Central memory CD4-positive, alpha-beta T cell (primary cell): ENCODE data around the gene FAM177B.

Source experiments
- DNase-seq: peaks from one replicate; pipeline ENCODE4 v3.0.0; 2022
- total RNA-seq, 3 experiments: gene quantifications; one replicate each; lab custom pipeline; 2026; lab: John Stamatoyannopoulos, UW

FAM177B gene
- 0 to 0.33 (median 0.14) reads per million in 3 experiments for total RNA-seq

DNA sequence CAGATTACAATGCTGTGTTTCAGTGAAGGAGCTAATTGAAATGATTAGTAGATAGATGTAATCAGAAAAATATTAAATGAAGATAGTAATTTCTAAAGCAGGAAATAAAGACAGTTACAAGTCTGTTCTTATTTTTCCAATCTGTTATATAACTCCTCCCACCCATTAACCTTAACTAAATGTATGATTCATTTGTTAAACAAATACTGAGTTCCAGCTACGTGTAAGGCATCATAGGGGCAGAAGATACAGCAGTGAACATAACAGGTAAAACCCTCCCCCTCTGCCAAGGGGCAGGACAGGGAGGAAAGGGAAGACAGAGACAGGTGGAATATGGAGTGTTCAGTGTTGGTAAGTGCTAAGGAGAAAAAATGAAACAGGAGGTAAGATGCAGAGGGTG is at the start of gene FAM177B:
Gene FAM177B, plus strand, starts transcription at position 231 of the 400 bp plus-strand sequence. CDS start 9,344 bp downstream, outside the sequence.
- DNase-seq = no peak

DNA sequence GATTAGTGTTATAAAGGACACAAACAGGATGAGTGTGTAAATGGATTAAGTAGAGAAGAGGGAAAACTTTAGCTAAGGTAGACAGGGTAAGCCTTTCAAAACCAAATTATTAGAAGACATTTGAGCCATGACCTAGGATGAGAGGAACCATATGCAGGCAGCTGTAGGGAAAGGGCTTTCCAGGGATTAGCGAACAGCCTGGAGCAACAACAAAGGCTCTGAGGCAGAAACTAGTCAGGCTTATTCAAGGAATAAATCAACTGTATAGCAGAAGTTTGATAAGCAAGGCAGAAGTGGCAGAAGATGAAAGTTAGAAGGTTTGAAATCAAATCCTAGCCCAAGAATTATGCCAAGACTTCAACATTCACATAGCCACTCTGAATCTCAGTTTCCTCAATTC is 46.0 kb upstream of the FAM177B start:
- DNase-seq = no peak

DNA sequence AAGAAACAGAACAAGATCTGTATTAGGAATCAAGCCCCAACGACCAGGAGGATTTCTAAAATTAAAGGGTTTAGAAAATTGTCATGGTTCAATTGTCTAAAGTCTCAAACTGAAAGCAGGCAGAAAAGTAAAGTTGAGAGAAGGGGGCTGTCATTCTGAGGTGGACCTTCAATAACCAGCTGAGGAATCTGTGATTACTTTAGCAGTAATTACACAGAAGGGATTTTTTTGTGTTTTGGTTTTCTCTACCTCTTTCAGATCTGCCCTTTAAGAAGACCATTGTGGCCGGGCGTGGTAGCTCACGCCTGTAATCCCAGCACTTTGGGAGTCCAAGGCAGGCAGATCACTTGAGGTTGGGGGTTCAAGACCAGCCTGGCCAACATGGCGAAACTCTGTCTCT is 42.1 kb upstream of the FAM177B start:
- DNase-seq = no peak

DNA sequence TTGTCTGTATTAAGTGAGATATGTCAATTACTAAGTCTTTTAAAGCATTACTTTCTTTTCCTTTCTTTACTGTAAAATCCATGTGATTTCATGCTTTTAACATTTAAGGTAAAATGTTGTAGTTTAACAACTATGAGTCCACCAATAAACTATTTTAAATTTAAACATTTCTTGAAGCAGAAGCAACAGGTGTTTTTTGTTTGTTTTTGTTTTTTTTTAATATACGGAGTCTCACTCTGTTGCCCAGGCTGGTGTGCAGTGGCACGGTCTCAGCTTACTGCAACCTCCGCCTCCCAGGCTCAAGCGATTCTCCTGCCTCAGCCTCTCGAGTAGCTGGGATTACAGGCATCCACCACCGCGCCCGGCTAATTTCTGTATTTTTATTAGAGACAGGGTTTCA is 40.3 kb upstream of the FAM177B start:
- DNase-seq = no peak

DNA sequence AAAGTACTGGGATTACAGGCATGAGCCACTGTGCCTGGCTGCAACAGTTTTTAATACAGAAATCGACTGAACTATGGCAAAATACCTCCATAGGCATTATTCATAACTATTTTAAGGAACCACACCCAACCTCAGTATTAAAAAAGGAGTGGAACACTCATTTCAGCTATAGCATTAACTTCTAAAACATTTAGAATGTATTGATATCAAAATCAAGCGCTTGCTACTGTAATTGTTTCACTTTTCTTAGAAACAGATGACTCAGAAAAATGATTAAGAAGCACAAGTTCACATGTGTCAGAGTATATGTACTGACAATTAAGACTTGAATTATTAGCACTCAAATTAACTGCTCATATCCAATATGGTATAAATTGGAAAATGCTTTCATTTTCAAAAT is 39.8 kb upstream of the FAM177B start:
- no peak for DNase-seq

DNA sequence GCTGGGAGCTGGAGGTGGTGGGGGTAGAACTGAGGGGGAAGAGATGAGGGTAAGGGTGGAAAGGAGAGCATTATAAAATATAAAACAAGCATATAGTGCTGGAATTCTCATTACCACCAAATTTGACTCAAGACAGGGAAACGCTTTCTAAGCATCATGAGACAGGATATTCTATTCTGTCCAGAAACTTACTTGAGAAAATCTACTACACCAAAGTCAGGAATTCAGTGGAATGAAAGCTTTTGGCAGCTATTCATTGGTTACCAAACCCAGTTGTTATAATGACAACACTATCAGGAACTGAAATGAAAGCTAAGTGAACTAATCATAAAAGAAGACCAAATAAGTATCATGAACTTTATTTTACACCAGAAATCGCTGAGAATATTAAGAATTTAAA is 39.2 kb upstream of the FAM177B start:
- no peak for DNase-seq

DNA sequence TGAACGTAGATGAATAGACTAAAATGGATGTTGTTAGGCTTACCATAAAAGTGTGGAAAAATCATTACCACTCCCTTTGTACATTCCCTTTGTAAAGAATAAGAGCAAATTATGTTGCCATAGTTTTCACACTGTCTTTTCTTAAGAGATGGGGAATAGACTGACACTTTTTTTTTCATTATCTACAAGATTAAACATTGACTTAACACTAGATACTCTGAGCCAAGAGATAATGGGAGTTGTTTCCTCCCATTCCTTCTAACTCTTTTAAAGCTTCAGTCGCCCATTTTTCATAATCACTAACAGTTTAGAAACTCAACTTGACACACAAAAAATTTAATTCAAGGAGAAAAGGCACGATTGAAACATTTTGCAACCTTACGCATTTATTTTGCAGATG is 34.8 kb upstream of the FAM177B start:
- no peak for DNase-seq

DNA sequence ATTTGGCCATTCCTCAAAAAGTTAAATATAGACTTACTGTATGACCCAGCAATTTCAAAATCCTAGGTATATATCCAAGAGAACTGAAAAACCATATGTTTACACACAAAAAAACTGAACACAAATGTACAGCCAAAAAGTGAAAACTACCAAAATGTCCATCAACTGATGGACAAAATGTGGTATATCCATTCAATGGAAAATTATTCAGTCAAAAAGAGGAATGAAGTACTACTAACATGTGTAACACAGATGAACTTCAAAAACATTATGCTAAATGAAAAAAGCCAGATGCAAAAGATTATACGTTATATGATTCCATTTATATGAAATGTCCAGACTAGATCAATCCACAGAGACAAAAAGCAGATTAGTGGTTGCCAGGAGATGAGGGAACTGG is 32.7 kb upstream of the FAM177B start:
- DNase-seq = no peak

DNA sequence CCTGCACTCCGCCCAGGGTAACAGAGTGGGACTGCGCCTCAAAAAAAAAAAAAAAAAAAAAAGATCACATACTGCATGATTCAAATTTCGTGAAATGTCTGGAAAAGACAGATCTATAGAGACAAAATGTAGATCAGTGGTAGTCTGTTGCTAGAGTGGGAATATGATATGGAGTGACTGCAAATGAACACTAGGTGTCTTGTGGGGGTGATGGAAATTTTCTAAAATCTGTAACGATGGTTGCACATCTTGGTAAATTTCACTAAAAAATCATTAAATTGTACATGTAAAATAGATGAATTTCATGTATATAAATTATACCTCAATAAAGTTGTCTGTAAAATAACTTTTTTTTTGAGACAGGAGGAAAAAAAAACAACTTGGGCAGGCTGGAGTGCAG is 30.2 kb upstream of the FAM177B start:
- DNase-seq = no peak

DNA sequence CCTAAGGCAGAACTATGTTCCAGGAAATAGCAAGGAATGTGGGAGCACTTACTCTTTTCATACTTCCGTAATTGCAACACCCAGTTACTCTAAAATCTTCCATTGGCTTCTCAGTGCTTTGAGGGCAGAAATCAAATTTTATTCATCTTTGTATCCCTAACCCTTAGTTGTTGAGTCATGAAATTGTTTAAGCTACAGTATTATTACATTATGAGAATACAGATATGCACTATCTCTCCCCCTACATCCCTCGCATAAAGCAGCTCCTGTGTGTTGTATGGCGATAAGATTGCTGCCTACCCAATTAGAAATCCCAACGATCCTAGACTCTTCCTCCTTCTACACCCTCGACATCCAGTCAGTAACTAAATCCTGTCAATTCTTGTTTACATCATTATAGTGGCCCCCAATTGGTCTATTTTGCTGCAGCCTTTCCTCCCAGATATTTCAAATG is 27.3 kb upstream of the FAM177B start:
- DNase-seq = no peak

DNA sequence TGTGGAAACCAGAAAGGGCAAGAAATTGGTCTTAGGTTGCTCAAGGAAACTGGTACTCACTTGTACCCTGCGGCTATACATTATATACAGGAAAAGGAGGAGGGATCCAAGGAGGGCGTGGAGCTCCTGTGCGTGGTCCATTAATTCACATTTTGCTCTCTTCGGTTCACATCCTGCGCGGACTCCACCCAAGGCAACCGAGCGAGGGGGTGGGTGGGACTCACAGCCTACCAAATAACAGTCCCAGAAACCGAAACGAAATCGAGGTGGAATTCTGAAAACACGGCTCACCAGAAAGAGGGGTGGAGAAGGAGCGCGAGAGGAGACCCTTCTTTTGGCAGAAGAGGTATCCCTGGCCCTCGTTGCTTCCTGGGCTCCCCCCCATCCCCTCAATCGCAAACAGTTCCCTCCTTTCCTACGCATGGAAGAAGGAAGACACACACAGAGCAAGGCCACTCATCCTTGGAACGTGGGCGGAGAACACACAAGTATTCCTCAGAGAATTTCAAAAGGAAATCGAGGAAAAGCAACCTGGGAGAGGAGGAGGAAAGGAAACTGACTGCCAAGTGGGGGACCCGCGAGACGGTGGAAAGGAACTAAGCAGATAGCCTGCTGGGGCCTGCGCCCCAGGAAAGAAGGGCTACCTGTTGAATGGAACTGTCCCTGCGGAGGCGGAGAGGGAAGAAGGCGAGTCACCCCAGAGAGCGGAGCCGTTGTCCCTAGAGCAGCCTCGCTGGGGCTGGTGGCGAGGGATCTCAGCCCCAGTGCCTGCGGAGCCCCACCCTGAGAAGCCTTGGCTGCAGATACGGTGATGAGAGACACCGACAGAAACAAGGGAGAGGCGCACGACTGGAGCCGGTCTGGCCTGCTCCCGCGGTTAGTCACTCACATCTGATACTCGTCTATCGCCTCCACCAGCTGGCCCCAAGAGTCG is 25.4 kb upstream of the FAM177B start:
- DNase-seq = peak; percentile 64

DNA sequence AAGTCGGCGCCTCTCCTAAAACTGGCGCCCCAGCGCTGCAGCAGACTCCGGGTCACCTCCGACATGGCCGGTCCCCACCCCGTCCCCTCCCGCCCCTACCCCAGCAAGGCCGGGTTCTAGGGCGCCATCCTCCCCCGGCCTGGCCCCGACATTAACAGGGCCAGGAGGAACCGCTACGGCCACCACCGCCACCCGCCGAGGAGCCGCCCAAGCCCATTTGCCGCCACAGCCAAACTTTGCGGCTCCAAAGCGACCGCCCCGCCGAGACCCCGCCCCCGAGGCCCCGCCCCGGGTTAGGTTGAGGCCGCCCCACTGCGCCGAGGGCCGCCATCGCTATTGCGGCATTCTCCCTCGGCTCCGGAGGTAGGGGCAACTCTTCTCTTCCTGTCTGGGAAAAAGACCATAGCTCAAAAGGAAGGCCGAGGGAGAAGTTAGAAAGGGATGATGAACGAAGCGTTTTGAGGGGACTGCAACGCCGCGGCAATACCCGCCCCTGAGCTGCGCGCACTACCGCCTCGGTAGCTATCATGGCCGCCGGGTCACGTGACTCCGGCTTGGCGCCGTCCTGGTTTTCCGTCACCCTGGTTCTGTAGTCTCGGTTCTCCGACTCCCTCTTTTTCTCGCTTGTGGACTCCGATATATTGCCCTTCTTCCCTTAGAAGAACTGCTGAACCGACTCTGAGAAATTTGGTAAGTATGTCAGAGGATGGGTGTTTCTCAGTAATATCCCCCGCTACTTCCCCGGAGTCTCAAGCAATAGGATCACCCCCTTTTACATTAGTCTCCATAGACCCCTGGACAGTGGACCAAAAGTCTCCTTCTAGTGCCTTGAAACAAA is 24.5 kb upstream of the FAM177B start, which contains the start of the genes AIDA and BROX:
Gene AIDA, minus strand, starts transcription at position 239 of the 838 bp plus-strand sequence. Its CDS starts 174 bp downstream, at position 65.
Gene BROX, plus strand, starts transcription at position 312 of the 838 bp plus-strand sequence. CDS start 3,136 bp downstream, outside the sequence.
- peak; percentile 91 for DNase-seq

DNA sequence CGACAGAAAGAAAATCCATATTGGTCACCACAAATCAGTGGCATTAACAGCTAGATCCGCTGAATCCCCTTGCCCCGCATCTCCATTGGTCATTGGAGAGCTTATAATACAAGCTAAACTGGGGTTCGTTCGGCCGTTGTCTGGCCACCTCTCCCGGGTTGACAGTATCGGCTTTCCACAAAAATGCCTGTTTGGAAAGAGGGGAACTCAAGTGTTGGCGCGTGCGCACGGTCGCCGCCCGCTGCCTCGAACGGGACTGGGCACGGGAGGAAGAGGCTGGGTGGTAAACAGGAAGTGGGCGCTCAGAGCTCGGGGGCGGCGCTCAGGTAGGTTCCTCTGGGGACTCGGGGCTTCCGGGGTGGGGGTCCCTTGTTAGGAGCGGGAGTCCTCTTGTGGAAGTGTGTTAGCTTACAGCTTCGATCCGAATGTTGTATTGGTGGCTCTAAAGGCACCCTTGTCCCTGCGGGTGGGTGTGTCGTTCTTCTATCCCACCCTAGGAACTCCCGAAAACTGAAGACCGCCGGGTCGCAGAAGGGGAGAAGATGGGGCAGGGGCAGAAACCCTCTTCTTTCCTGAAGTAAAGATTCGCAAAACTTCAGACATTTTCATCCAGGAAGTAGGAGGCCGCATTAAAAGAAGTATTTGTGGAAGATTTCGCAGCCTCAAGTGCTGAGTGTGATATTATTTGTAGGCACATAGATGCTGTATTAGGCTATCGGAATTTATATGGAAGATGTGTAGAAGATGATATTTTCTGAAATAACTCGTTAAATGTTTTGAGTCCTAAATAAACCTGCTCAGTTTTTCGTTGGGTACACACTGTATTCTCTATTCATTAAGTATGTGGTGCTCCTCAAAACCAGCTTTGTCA is 23.7 kb upstream of the FAM177B start:
- DNase-seq = peak; percentile 90

DNA sequence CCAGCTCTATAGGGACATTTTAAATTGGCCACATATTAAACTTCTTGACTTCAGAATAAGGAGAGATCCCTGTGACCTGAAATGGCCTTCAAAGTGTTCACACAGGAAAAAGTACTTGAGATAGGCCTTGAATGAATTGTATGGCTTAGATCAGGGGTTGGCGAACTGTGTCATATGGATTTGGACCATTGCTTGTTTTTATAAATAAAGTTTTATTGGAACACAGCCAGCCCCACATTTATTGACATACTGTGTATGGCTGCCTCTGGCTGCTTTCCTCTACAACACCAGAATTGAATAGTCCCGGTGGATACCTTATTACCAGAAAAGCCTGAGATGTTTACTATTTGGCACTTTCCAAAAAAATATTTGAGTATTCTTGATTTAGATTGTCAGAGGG is 20.6 kb upstream of the FAM177B start:
- DNase-seq = no peak

DNA sequence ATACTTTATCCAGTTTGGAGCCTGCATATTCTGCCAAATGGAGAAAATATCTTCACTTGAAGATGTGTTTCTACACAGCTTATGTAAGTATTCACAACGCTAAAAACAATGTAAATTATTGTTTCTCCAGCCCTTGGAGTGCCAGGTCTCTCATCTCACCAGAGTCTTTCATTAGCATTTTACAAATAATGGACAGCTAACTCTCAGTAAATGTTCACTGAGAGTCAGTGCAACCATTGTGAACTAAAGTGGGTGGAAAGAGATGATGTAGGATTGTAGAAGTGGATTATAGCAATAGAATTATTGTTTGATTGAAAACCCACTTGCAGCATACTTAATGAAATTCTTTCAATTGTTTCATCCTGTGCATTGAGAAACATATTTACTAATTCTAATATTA is 8.3 kb upstream of the FAM177B start:
- DNase-seq = no peak

DNA sequence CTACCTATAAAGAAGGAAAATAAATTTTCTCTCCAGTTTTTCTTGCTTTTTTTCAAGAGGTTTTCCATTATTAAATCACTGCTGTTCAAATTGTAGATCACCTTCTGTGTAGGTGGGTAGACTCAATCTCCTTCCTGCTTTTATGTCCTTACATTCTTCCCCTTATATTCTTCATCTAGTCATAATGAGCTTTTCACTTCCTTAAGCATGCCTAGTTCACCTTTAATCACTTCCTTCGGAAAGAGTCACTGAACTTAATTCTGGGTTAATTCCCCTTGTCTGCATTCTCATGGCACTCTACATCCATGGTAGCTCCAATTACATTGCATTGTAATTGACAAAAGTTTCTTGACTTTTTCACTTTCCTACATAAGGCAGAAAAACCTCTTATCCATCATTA is 6.1 kb upstream of the FAM177B start:
- no peak for DNase-seq

DNA sequence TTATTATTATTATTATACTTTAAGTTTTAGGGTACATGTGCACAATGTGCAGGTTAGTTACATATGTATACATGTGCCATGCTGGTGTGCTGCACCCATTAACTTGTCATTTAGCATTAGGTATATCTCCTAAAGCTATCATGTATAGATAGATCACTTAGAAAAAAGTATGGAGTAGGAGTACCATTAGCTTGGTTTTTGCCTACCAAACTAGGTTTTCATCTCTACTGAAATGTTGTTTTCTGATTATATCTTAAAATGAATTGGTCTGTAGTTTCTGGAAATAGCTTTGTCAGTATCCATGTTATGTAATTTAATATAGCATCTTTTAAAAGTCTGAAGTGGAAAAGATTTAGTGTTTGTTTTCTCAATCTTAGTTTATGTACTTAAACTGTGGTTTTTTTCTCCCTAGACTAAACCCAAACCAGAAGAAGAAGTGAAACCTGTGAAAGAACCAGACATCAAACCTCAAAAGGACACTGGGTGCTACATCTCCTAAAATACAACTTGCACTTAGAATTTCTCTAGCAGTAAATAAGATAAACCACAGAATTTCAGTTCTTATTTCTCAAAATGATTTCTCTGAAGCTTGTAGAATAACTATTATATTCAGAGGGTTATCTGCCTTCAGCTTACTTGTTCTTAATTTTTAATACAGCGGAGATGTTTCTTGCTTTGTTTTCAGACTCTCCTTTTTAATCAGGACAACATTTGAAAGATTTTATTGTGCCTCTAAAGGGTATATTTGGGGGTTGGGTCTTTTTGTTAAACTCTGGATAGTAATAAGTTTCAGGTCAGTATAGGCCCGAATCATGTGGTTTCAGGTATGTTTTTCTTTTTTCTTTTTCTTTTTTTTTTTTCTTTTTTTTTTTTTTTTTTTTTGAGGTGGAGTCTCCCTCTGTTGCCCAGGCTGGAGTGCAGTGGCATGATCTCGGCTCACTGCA is 4.5 kb upstream of the FAM177B start:
- no peak for DNase-seq

DNA sequence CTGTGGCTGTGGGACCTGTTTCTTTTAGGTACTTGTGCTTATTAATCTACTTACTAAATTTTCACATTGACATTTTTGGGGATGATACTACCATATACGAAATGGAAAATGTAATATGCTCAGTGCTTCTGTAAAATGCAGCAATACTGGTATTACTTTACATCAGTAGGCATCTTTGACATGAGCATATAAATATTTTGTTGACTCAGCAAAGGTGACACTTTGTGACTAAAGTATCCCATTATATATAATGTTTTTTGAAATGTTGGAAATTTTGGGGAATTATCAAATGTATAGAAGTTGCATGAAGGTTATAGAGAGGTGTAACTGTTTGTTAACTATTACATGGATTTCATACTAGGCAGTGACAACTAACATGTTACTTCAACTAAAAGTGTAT is 2.3 kb upstream of the FAM177B start:
- no peak for DNase-seq

DNA sequence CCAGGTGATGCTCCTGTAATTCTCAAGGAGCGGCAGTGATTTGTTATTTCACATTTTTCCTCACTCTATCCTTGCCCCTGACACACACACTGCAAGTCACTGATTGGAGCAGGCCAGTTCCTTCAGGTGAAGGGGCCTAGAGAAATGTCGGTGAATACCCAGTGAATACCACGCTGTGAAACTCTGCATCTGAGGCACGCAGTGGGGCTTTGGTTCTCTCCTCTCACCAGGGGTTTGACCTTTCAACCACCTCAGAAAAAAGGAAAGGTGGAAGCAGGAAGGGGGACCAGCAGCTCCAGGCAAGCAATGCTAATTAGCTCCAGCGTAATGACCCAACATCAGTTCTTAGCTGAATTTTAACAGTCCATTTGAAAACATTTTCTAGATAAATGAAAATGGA is 532 bp upstream of the FAM177B start:
- DNase-seq = no peak

DNA sequence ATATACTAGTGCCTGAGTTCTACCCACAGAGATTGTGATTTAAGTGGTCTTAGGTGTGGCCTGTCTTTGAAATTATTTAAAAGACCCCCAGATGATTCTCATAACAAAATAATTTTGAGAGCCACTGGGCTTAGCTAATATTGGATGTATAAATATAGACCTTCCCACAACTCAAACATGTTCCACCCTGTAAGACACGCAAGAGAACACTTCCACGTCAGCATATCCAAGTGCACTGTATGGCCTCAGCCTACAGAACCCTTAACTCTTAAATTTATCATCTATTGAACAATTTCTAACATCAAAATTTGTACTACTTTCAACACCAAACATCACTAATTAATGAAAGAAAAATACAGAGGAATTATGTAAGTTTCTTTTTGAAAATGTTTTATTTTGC is 2.5 kb downstream of the FAM177B start:
- no peak for DNase-seq

DNA sequence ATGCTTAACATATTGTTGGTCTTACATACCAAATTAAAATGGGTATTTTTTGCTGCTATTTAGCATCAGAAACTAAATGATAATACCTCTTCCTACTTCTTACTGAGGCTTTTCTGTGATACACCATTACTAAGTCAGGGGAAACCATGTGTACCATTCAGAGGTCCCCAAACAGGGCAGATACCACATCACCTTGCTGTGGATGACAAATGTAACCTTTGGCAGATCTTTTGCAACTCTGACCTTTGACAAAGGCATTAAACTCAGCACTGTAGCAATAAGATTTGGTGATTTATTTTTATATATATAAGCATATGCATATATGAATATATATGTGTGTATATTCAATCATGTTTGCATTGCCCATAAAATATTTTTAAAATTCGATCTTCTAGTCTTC is 2.9 kb downstream of the FAM177B start:
- DNase-seq = no peak
